ENCODE data around the gene G0S2. TPM values are rescaled to one million over a fixed set of nuclear protein-coding genes. Genes with fewer than 3 reads are reported as not detected.

G0S2 gene
- total and polyA plus RNA-seq, 2 of the 8 experiments (the other 6 are each of a cell fraction or from before 2014, with no cell fraction given) = 1.0 to 1.7 TPM

- CTCF ChIA-PET (ENCODE audit: partially characterized antibody) = interaction anchor here (0.6 to 2.8 kb wide), 31 partner anchors 8 to 509 kb away, joined by 3 to 15 read pairs (median 4); partner anchors contain the start of gene G0S2
- Histone ChIP-seq H2BK5ac (ENCODE audit: low read depth, low read length) (no peak overlapping the region), H3K4me3 (ENCODE audit: extremely low read depth in 1 of 4, insufficient read depth in 2 of 4, low read depth in 3 of 4, low read length in 4 of 4) (no peak overlapping the region), H3K27ac (ENCODE audit: low read depth, low read length) (no peak overlapping the region), H3K4me1 (replicated peaks in 1 of 4; ENCODE audit: control insufficient read depth in 3 of 4, insufficient read depth in 4 of 4, low read length in 3 of 4) (0 out of 7 replicates have a peak, but pooled peaks cover 0 to 5% (median 0%) of the 10 kb centered on the region in 4 experiments), H2BK120ac (replicated peaks; ENCODE audit: low read depth, low read length) (no peak overlapping the region), H3K9me3 (ENCODE audit: insufficient read depth in 2 of 2, low read depth in 1 of 2, low read length in 1 of 2) (no peaks in the 10 kb centered on the region), H3K4me2 (ENCODE audit: insufficient read depth in 1 of 2, low read depth in 2 of 2, low read length in 2 of 2) (no peak overlapping the region), H2AFZ (ENCODE audit: low read length) (no peak overlapping the region), H3K79me1 (ENCODE audit: low read depth, low read length) (no peaks in the 10 kb centered on the region), H3K27me3 (replicated peaks in 1 of 4; ENCODE audit: control insufficient read depth in 3 of 4, extremely low read depth in 1 of 4, insufficient read depth in 3 of 4, low read length in 3 of 4) (no peaks in the 10 kb centered on the region), H2BK20ac (ENCODE audit: low read length) (no peak overlapping the region), H3K9ac (replicated peaks in 1 of 4; ENCODE audit: extremely low read depth in 1 of 4, low read depth in 3 of 4, low read length in 3 of 4) (no peak overlapping the region), H2BK15ac (ENCODE audit: low read length) (no peak overlapping the region), H3K36me3 (ENCODE audit: control insufficient read depth in 2 of 4, insufficient read depth in 4 of 4, low read length in 3 of 4) (no peaks in the 10 kb centered on the region), H4K5ac (ENCODE audit: insufficient read length, low read depth, low read length) (no peak overlapping the region), H2AK5ac (ENCODE audit: low read depth, low read length) (no peak overlapping the region), H2BK12ac (ENCODE audit: low read depth, low read length) (no peak overlapping the region), H3K23ac (ENCODE audit: insufficient read length) (no peak overlapping the region), H3K4ac (replicated peaks; ENCODE audit: insufficient read length, low read depth, low read length) (no peak overlapping the region), H3K23me2 (ENCODE audit: low read depth, low read length) (no peaks in the 10 kb centered on the region), H3K79me2 (ENCODE audit: control insufficient read depth in 1 of 2, insufficient read depth in 2 of 2, low read length in 2 of 2) (no peaks in the 10 kb centered on the region), H3K18ac (ENCODE audit: extremely low read depth, low read length) (no peak overlapping the region), H4K8ac (ENCODE audit: extremely low read depth, insufficient read depth, low read length) (no peak overlapping the region; the same call in 1 of the 2 replicates), H4K91ac (replicated peaks; ENCODE audit: insufficient read length, low read length) (no peak overlapping the region), H4K20me1 (replicated peaks in 1 of 2; ENCODE audit: control insufficient read depth in 1 of 2, insufficient read depth in 2 of 2, low read length in 2 of 2) (no peaks in the 10 kb centered on the region), H3K56ac (replicated peaks; ENCODE audit: insufficient read length, low read depth, low read length) (no peak overlapping the region), H3K14ac (ENCODE audit: insufficient read length) (no peak overlapping the region)
- FAIRE-seq (no peak), DNase-seq (ENCODE audit: low read depth in 1 of 2, low spot score in 2 of 2) (no peak)
- 85% methylated on average over 16 of the region's 16 CpGs; no CpG with 5 or more reads in 1 of the 2 experiments for WGBS, 2 experiments (ENCODE audit: extremely low coverage in 1 of 2, insufficient coverage in 1 of 2, insufficient read length in 1 of 2, insufficient replicate concordance in 2 of 2, low coverage in 1 of 2, low lambda C conversion rate in 2 of 2, missing lambda C conversion rate in 1 of 2)
- TF ChIP-seq CHD2 (IDR thresholded peaks at IDR 0.05; ENCODE audit: low read length) = no peak
- no peak for TF ChIP-seq TAF1 (IDR thresholded peaks at IDR 0.05; ENCODE audit: low read depth, low read length)
- TF ChIP-seq RBBP5 (IDR thresholded peaks at IDR 0.05; ENCODE audit: borderline replicate concordance, low read depth, low read length) = no peak
- POLR2A ChIA-PET (ENCODE audit: partially characterized antibody) = no interaction called here
Observed at GRCh38 chr1:209645574-209646452, 29.4 kb upstream of the G0S2 start.

All from H1 (cell line).